HCT116 (cell line): ENCODE results near the gene MLLT3. TPM values are rescaled to one million over a fixed set of nuclear protein-coding genes. Genes with fewer than 3 reads are reported as not detected.

ENCODE experiments used
- ATAC-seq: fragments of 200-7000 bp; cut with Tn5 transposase; 2 replicates; pipeline ENCODE4 v1.9.1; 2020; ENCODE audit warnings: mild to moderate bottlenecking, moderate library complexity
- BruUV-seq: library from RNA; stranded (reverse); fragments of 400-500 nt; replicated peaks from 2 replicates; lab custom pipeline; 2021; lab: Mats Ljungman, UMichigan
- CTCF ChIA-PET: fragments of 300-600 bp; sonication (Branson Sonifier 250); formaldehyde crosslinking; loops from one replicate; lab custom pipeline; 2021; ENCODE audit warnings: antibody characterized with exemption; lab: Charles Lee
- POLR2A ChIA-PET: fragments of 300-600, 350-600 bp; sonication (Branson Sonifier 250); formaldehyde crosslinking; loops from one replicate; lab custom pipeline; 2021; ENCODE audit warnings: antibody characterized with exemption; lab: Charles Lee
- RAD21 ChIA-PET, 2 experiments: fragments of 300-600 bp; sonication (Branson Sonifier 250); formaldehyde crosslinking; loops; one replicate each; lab custom pipeline; 2023; ENCODE audit warnings: low total read pairs in 2 of 2; ENCODE audit not compliant: uncharacterized antibody in 2 of 2, unreplicated experiment in 2 of 2, low non-redundant PET in 1 of 2; lab: Charles Lee
- DNase-seq: peaks from one replicate; pipeline ENCODE4 v3.0.0-alpha.2; 2010; ENCODE audit warnings: low read depth, low spot score
- H2AFZ ChIP-seq: fragments of 200-600 bp; shearing (Covaris generic), sonication (generic); 2 replicates; pipeline ENCODE4 v1.6.1; 2017; ENCODE audit warnings: low read depth, mixed run types, mixed read lengths, antibody characterized with exemption, low read length; ENCODE audit not compliant: poor library complexity, severe bottlenecking
- H3K27ac ChIP-seq: 2 replicates; pipeline ENCODE4 v1.5.1; 2012; ENCODE audit warnings: low read depth, low read length
- H3K27me3 ChIP-seq: fragments of 200-600 bp; sonication (generic); 2 replicates; pipeline ENCODE4 v1.6.1; 2016; ENCODE audit warnings: mixed run types, low read length, mixed read lengths; ENCODE audit not compliant: insufficient read depth
- H3K36me3 ChIP-seq, 2 experiments: fragments of 200-500 bp in 1 of 2; fragments of 200-600 bp in 1 of 2; sonication (Bioruptor generic) in 1 of 2; sonication (generic) in 1 of 2; 2 replicates each; pipeline versions ENCODE4 v1.5.1 to v1.6.1; 2014 to 2016; ENCODE audit warnings: low read length in 2 of 2, inconsistent platforms in 1 of 2, mixed read lengths in 1 of 2, mixed run types in 1 of 2; ENCODE audit not compliant: insufficient read depth in 2 of 2, control insufficient read depth in 1 of 2
- H3K4me1 ChIP-seq, 2 experiments: fragments of 200-600 bp in 1 of 2; sonication (generic) in 1 of 2; 2 replicates each; pipeline versions ENCODE4 v1.5.1 to v1.6.1; 2012 to 2017; ENCODE audit warnings: low read length in 2 of 2, inconsistent platforms in 1 of 2, mild to moderate bottlenecking in 1 of 2, mixed read lengths in 1 of 2, mixed run types in 1 of 2, moderate library complexity in 1 of 2; ENCODE audit not compliant: insufficient read depth in 2 of 2, control insufficient read depth in 1 of 2
- H3K4me2 ChIP-seq: fragments of 200-600 bp; sonication (generic); 2 replicates; pipeline ENCODE4 v1.6.1; 2017; ENCODE audit warnings: mixed run types, low read length, mixed read lengths
- H3K4me3 ChIP-seq, 2 experiments: fragments of 200-600 bp in 1 of 2; sonication (generic) in 1 of 2; replicated peaks in 1 of 2; 2 replicates each; pipeline ENCODE4 v1.5.1; 2011 to 2016; ENCODE audit warnings: low read length in 2 of 2, control low read depth in 1 of 2, low read depth in 1 of 2, mild to moderate bottlenecking in 1 of 2, mixed read lengths in 1 of 2, mixed run types in 1 of 2
- H3K79me2 ChIP-seq: fragments of 200-600 bp; sonication (generic); 2 replicates; pipeline ENCODE4 v1.6.1; 2017; ENCODE audit warnings: mild to moderate bottlenecking, mixed run types, low read length, moderate library complexity, mixed read lengths; ENCODE audit not compliant: insufficient read depth
- H3K9ac ChIP-seq: fragments of 200-600 bp; sonication (generic); 2 replicates; pipeline ENCODE4 v1.6.1; 2016; ENCODE audit warnings: low read length, mixed read lengths
- H3K9me2 ChIP-seq: fragments of 200-600 bp; sonication (generic), shearing (Covaris generic); 2 replicates; pipeline ENCODE4 v1.6.1; 2017; ENCODE audit warnings: mixed run types, mild to moderate bottlenecking, moderate library complexity; ENCODE audit not compliant: insufficient read depth
- H3K9me3 ChIP-seq, 2 experiments: fragments of 200-500 bp in 1 of 2; fragments of 200-600 bp in 1 of 2; sonication (Bioruptor generic) in 1 of 2; sonication (generic) in 1 of 2; 2 replicates each; pipeline ENCODE4 v1.6.1; 2014 to 2017; ENCODE audit warnings: low read length in 2 of 2, mixed read lengths in 2 of 2, inconsistent platforms in 1 of 2, low read depth in 1 of 2, mild to moderate bottlenecking in 1 of 2, mixed run types in 1 of 2, moderate library complexity in 1 of 2; ENCODE audit not compliant: control insufficient read depth in 1 of 2, insufficient read depth in 1 of 2
- H4K20me1 ChIP-seq: fragments of 200-600 bp; sonication (generic), shearing (Covaris generic); 2 replicates; pipeline ENCODE4 v1.6.1; 2017; ENCODE audit warnings: mixed run types, mild to moderate bottlenecking, moderate library complexity; ENCODE audit not compliant: insufficient read depth
- CBX3 ChIP-seq: IDR thresholded peaks from 2 replicates; pipeline ENCODE4 v1.6.1; 2012; ENCODE audit warnings: low read depth
- EGR1 ChIP-seq: IDR thresholded peaks from 2 replicates; pipeline ENCODE4 v1.6.1; 2012; ENCODE audit warnings: low read depth
- EZH2 ChIP-seq: fragments of 200-600 bp; sonication (generic); IDR thresholded peaks from 2 replicates; pipeline ENCODE4 v1.6.1; 2017; ENCODE audit warnings: antibody characterized with exemption, mixed run types
- EZH2phosphoT487 ChIP-seq: fragments of 200-600 bp; IDR thresholded peaks from 2 replicates; pipeline ENCODE4 v1.6.1; 2018; ENCODE audit warnings: antibody characterized with exemption, borderline replicate concordance
- JUND ChIP-seq: IDR thresholded peaks from 2 replicates; pipeline ENCODE4 v1.6.1; 2012
- POLR2AphosphoS5 ChIP-seq: IDR thresholded peaks from 2 replicates; pipeline ENCODE4 v1.6.1; 2011; ENCODE audit warnings: mild to moderate bottlenecking, low read depth, low read length, moderate library complexity
- RAD21 ChIP-seq: IDR thresholded peaks from 2 replicates; pipeline ENCODE4 v1.6.1; 2012; ENCODE audit warnings: low read depth, mild to moderate bottlenecking
- SP1 ChIP-seq: IDR thresholded peaks from 2 replicates; pipeline ENCODE4 v1.6.1; 2012; ENCODE audit warnings: low read depth
- YY1 ChIP-seq: IDR thresholded peaks from 2 replicates; pipeline ENCODE4 v1.6.1; 2011; ENCODE audit warnings: low read length, low read depth, moderate library complexity, mild to moderate bottlenecking; ENCODE audit not compliant: insufficient replicate concordance; ENCODE audit errors: extremely low read depth
- ZNF274 ChIP-seq: fragments of 200-500 bp; sonication (Bioruptor generic); IDR thresholded peaks from 2 replicates; pipeline ENCODE4 v1.6.1; 2014; ENCODE audit warnings: mild to moderate bottlenecking, low read depth, low read length, inconsistent platforms
- intact Hi-C: fragments of 100-400 bp; cut with micrococcal nuclease; formaldehyde crosslinking; loops from 2 replicates; pipeline ENCODE4 v1.10.0; 2022
- total RNA-seq: library from RNA; stranded (reverse); gene quantifications from one replicate; pipeline ENCODE4 v1.2.1, GENCODE V29; 2021; ENCODE audit not compliant: unreplicated experiment
- TF ChIP-seq, protein P1 (sequence below): IDR thresholded peaks from 2 replicates; pipeline ENCODE4 v1.6.1; 2012

Gene MLLT3
- total RNA-seq, 1 experiment from 2014 or later, result 4.3 TPM

DNA sequence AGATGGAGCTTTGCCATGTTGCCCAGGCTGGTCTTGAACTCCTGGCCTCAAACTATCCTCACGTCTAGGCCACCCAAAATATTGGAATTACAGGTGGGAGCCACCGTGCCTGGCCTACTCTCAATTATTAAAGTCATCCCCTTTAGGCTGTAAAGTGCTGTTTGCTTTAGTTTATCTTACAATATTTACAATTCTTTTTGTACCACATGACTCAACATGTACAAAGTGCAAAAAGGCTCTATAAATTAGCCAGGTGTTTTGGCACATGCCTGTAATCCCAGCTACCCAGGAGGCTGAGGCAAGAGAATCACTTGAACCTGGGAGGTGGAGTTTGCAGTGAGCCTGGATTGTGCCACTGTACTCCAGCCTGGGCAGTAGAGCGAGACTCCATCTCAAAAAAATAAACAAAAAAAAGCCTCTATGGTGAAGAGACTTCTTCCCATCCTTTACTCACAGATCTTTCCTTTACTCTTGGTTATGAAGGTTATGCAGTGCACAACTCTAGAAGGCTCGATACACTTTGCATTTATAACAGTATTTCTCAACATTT lies 28.5 kb upstream of the MLLT3 start (continued):
- TF ChIP-seq YY1 (no peak), EZH2 (no peak), RAD21 (no peak), CBX3 (no peak), SP1 (no peak), POLR2AphosphoS5 (no peak), JUND (no peak), EGR1 (no peak), EZH2phosphoT487 (no peak), ZNF274 (no peak)
- TF ChIP-seq, protein P1, sequence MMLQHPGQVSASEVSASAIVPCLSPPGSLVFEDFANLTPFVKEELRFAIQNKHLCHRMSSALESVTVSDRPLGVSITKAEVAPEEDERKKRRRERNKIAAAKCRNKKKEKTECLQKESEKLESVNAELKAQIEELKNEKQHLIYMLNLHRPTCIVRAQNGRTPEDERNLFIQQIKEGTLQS, result no peak

DNA sequence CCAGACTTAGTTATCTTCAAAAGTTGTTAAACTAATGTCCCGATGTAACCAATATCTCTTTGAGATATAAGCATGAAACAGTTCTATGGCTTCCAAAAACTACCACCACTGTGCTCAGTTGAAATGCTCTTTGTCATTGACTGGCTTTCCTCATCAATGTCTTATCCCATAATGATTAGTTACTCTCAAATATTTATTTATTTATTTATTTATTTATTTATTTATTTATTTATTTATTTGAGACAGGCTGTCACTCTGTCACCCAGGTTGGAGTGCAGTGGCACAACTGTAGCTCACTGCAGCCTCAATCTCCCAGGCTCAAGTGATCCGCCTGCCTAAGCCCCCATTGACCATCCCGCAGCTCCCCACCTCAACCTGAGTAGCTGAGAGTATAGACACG lies 28.0 kb upstream of the MLLT3 start:
- Histone ChIP-seq H3K4me2 (no peak overlapping the region), H3K27me3 (no peaks in the 10 kb centered on the region), H3K4me1 (no peaks in the 10 kb centered on the region), H3K36me3 (no peaks in the 10 kb centered on the region), H3K4me3 (no peak overlapping the region), H3K9me3 (no peaks in the 10 kb centered on the region), H3K9ac (no peak overlapping the region), H3K27ac (no peak overlapping the region), H2AFZ (no peak overlapping the region), H3K79me2 (no peaks in the 10 kb centered on the region), H4K20me1 (no peaks in the 10 kb centered on the region), H3K9me2 (no peaks in the 10 kb centered on the region)
- TF ChIP-seq POLR2AphosphoS5, result no peak
- TF ChIP-seq CBX3, result no peak
- TF ChIP-seq, protein P1, result no peak
- no peak for DNase-seq
- no peak for ATAC-seq
- intact Hi-C loops, result no loop called here
- no TSS peak for BruUV-seq
- RAD21 ChIA-PET, result no interaction called here
- CTCF ChIA-PET, result interaction anchor here (1.2 kb wide), 1 partner anchor 9 kb away, joined by 3 read pairs; no protein-coding TSS in a partner anchor
- POLR2A ChIA-PET, result interaction anchor here (1.2 kb wide), 1 partner anchor 8 kb away, joined by 4 read pairs; no protein-coding TSS in a partner anchor
